ENCODE measurements around the gene MRPL40.

Gene MRPL40

GRCh38 chr22:19478045-19478900, 45.9 kb downstream of the MRPL40 start:
- in situ Hi-C loops (cut with HindIII; ENCODE audit: low sequenced_read_pairs) = no loop called here

DNA sequence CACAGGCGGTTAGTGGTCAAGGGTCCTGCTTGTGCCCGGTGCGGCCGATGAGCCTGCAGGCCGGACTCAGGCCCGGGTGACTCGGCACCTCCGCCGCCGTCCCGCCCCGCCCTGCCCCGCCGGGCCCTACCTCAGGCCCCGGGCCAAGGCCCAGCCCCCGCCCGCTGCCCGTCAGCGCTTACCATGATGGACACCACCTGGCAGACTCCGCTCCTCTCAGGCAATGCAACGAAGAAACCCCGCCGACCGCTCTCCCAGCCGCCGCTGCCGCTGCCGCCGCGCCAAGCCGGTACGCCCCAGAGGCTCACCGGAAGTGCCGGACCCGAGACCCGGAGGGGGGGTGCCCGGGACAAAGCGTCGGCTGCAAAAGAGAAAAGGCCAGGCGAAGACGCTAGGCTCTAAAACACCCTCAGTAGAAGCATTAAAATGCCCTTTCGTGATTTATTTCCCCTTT, 46.6 kb downstream of the MRPL40 start, which contains the start of gene UFD1:
Gene UFD1, minus strand, starts transcription at position 293 of the 454 bp plus-strand sequence. Its CDS starts 108 bp downstream, at position 185.
- in situ Hi-C loops (cut with HindIII; ENCODE audit: low sequenced_read_pairs) = no loop called here

DNA sequence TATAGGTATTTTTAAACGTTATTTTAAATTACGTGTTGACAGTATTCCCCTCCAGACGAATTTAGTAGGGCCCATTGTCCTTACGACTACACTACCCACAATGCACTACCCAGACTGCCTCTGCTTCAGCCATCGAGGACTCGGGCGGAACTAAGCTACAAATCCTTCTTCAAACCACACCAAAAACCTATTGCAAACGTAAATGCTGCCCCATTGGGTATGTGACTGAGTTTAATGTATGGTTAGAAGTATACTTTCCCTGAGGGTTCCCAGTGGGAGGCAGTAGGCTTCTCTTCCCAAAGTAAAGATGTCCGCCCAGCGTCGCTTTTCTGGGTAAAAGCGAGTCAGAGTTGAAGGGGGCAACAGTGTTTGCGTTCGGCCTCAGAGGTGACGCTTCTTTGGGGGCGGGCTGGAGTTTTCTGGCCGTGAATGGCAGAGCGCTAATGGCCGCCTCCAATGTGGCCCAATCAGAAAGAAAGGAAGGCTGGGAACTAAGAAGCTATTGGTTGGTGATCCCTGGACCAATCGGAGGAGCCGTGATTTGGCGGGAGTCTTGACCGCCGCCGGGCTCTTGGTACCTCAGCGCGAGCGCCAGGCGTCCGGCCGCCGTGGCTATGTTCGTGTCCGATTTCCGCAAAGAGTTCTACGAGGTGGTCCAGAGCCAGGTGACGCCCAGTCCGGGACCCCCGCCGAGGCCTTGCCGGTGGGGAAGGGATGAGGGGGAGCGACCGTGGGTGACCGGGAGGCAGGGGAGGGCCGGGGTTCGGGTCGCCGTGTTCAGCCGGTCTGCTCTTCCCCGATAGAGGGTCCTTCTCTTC, 47.2 kb downstream of the MRPL40 start, which contains the start of gene CDC45:
Gene CDC45, plus strand, starts transcription at position 566 of the 818 bp plus-strand sequence. Its CDS starts 49 bp downstream, at position 615.
- in situ Hi-C loops (cut with HindIII; ENCODE audit: low sequenced_read_pairs) = no loop called here

DNA sequence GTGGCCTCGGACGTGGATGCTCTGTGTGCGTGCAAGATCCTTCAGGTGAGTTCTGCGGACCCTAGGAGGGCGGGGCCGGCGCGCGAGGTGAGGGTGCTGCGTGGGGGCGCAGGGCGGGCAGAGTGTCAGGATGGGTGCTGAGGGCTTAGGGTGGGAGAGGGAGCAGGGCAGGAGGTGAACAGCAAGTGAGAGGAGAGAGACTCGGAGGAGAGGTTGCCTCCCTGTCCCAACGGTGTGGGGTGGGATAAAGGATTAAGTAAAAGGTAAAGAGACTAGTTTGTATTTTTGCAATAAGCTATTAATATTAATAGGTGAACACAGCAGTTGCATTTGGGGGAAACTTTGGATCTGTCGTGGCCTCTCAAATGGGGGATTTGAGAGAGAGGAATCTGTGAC, 47.8 kb downstream of the MRPL40 start:
- in situ Hi-C loops (cut with HindIII; ENCODE audit: low sequenced_read_pairs) = no loop called here

DNA sequence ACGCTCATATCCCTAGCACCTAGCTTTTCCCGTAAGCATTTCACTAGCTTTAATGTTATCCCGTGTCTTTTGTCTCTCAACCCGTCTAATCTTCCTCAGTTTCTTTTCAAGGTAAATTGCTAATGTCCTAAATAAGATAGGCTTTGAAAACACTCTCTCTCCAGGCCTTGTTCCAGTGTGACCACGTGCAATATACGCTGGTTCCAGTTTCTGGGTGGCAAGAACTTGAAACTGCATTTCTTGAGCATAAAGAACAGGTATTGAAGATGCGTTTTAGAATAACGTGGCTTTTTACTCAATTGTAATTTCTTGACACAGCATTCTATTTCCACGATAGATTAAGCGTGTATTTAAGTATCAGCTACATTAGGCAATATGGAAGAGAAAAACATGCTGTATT, 48.4 kb downstream of the MRPL40 start:
- in situ Hi-C loops (cut with HindIII; ENCODE audit: low sequenced_read_pairs) = no loop called here

GRCh38 chr22:19482297-19482696, 50.0 kb downstream of the MRPL40 start:
- in situ Hi-C loops (cut with HindIII; ENCODE audit: low sequenced_read_pairs) = no loop called here

DNA sequence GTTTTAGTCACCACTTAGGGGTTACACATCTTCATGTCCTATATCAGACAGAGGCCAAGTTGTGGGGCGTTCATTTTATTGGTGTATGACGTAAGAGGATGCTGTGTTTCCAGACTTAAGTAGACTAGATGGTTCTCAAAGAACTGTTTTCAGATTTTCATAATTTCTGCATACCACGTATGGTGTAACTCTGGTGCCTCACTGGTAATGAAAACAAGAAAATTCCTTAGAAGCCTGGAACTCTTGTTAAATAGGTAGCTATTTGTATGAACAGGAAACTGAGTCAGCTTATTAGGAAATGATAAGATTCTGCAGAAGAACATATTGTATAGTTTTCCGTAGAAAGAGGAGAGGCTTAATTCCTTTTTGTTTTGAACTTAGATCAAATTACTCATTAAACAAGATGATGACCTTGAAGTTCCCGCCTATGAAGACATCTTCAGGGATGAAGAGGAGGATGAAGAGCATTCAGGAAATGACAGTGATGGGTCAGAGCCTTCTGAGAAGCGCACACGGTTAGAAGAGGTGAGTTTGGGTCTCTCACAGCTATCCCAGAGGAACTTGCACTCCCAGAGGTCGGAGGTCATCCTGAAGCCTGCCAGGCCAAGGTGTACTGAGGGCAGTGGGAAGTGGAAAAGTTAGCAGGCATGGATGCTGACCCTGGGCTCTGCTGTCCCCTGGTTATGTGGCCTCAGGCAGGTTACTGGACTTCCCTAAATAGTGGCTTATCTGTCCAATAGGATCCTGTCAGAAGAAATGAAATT, 51.3 kb downstream of the MRPL40 start:
- in situ Hi-C loops (cut with HindIII; ENCODE audit: low sequenced_read_pairs) = no loop called here

All from DLD1 (cell line).